ENCODE measurements around the gene PPIE.

The PPIE gene

DNA sequence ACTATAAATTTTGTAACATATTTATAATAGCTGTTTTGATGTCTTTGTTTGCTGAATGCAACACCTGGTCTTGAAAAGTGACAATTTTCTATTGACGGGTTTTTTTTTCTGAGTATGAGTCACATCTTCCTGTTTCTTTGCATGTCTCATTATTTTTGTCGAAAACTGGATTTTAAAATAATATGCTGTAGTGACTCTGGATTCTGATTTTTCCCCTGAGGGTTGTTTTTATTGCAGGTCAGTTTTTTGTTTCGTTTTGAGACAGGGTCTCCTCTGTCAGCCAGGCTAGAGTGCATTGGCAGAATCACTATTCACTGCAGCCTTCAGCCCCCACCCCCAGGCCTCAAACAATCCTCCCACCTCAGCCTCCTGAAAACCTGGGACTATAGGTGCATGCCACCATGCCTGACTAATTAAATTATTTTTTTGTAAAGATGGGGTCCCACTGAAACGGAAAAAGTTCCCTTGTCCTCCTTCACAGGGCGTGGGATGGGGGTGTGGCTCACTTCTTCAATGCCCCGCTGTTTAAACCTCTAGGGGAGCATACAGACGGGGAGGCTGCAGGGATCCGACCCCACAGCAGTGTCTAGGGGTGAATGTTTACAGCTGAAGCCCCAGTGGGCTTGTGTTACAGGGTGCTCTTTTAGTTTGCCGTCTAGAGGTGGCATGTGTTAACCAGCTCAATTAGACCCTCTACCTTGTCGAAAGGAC lies 11.3 kb upstream of the PPIE start:
- Histone ChIP-seq H3K4me2 (no peak overlapping the region), H3K4me1 (ENCODE audit: low read depth, poor library complexity, severe bottlenecking) (no peaks in the 10 kb centered on the region), H3K27ac (no peak overlapping the region), H3K4me3 (IDR thresholded peaks at IDR 0.05; ENCODE audit: insufficient read depth, low read depth, low read length) (no peak overlapping the region), H4K20me1 (ENCODE audit: insufficient read depth) (no peaks in the 10 kb centered on the region), H3K27me3 (ENCODE audit: insufficient read depth, low read depth) (no peaks in the 10 kb centered on the region), H3K9ac (no peak overlapping the region), H3K36me3 (ENCODE audit: insufficient read depth) (no peaks in the 10 kb centered on the region), H3K79me2 (ENCODE audit: insufficient read depth, low read depth) (no peaks in the 10 kb centered on the region), H2AFZ (ENCODE audit: low read depth) (no peak overlapping the region)
- TF ChIP-seq, protein P1, sequence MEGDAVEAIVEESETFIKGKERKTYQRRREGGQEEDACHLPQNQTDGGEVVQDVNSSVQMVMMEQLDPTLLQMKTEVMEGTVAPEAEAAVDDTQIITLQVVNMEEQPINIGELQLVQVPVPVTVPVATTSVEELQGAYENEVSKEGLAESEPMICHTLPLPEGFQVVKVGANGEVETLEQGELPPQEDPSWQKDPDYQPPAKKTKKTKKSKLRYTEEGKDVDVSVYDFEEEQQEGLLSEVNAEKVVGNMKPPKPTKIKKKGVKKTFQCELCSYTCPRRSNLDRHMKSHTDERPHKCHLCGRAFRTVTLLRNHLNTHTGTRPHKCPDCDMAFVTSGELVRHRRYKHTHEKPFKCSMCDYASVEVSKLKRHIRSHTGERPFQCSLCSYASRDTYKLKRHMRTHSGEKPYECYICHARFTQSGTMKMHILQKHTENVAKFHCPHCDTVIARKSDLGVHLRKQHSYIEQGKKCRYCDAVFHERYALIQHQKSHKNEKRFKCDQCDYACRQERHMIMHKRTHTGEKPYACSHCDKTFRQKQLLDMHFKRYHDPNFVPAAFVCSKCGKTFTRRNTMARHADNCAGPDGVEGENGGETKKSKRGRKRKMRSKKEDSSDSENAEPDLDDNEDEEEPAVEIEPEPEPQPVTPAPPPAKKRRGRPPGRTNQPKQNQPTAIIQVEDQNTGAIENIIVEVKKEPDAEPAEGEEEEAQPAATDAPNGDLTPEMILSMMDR (conservative IDR thresholded peaks at IDR 0.05; ENCODE audit: low read depth, low read length): no peak

DNA sequence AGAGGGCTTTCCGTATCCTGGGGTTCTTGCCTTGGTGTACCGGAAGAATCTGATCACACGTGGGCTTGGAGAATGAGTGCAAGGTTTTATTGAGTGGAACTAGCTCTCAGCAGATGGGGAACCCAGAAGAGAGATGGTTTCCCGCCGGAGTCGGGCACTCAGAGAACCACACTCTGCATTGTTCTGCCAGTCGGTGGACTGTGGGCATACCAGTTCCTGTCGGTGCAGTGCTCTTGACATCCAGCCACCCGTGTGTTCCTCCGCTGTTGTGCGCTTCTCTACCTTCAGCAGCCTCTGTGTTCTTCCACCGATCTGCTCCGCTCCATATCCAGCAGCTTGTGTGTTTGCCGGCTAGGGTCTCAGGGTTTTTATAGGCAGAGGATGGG lies 10.8 kb upstream of the PPIE start:
- H2AFZ ChIP-seq (ENCODE audit: low read depth): no peak overlapping the region
- H3K79me2 ChIP-seq (ENCODE audit: insufficient read depth, low read depth): no peaks in the 10 kb centered on the region
- H3K9ac ChIP-seq: no peak overlapping the region
- TF ChIP-seq, protein P1 (conservative IDR thresholded peaks at IDR 0.05; ENCODE audit: low read depth, low read length): no peak
- no peaks in the 10 kb centered on the region for H3K4me1 ChIP-seq (ENCODE audit: low read depth, poor library complexity, severe bottlenecking)
- H3K4me3 ChIP-seq (IDR thresholded peaks at IDR 0.05; ENCODE audit: insufficient read depth, low read depth, low read length): no peak overlapping the region
- no peak overlapping the region for H3K27ac ChIP-seq
- no peaks in the 10 kb centered on the region for H3K27me3 ChIP-seq (ENCODE audit: insufficient read depth, low read depth)
- no peaks in the 10 kb centered on the region for H3K36me3 ChIP-seq (ENCODE audit: insufficient read depth)
- H3K4me2 ChIP-seq: no peak overlapping the region
- no peaks in the 10 kb centered on the region for H4K20me1 ChIP-seq (ENCODE audit: insufficient read depth)

DNA sequence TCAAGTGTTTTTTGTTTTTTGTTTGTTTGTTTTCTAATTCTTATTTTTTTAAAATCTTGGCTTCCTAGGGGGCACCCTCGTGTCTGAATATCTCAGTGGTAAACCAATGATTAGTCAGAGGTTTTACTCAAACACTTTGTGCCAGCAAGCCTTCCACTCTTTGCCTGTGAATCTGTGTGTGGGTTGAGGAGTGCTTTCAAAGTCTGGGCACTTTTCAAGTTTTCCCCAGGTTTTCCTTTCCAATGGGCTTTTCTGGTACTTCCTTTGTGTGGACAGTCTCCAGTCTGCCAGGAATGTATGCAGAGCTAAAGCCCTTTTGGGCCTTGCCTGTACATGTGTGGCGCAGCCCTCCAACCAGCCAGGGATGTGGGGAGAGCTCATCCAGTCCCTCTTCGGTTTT lies 9.7 kb upstream of the PPIE start:
- Histone ChIP-seq H3K27ac (no peak overlapping the region), H4K20me1 (ENCODE audit: insufficient read depth) (no peaks in the 10 kb centered on the region), H3K4me1 (ENCODE audit: low read depth, poor library complexity, severe bottlenecking) (no peaks in the 10 kb centered on the region), H3K9ac (no peak overlapping the region), H3K4me2 (no peak overlapping the region), H3K4me3 (IDR thresholded peaks at IDR 0.05; ENCODE audit: insufficient read depth, low read depth, low read length) (no peak overlapping the region), H2AFZ (ENCODE audit: low read depth) (no peak overlapping the region), H3K36me3 (ENCODE audit: insufficient read depth) (no peaks in the 10 kb centered on the region), H3K79me2 (ENCODE audit: insufficient read depth, low read depth) (no peaks in the 10 kb centered on the region), H3K27me3 (ENCODE audit: insufficient read depth, low read depth) (no peaks in the 10 kb centered on the region)
- TF ChIP-seq, protein P1 (conservative IDR thresholded peaks at IDR 0.05; ENCODE audit: low read depth, low read length): no peak

DNA sequence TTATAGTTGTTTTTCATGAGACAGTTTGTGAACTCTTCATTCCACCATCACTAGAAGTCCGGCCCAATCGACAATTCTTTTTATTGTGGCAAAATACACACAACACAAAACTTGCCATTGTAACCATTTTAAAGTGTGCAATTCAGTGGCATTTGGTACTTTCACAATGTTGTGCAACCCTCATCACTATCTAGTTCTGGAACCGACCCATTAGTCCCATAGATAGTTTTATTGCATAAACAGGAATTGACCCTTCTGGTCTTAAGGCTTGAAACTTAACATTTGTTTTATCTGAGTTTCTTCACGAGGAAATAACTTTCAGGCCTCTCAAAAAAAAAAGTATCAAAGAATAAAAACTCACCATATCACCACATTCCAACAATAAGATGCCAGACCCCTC lies 8.8 kb upstream of the PPIE start:
- no peak overlapping the region for H2AFZ ChIP-seq (ENCODE audit: low read depth)
- H3K9ac ChIP-seq: no peak overlapping the region
- no peak overlapping the region for H3K27ac ChIP-seq
- TF ChIP-seq, protein P1 (conservative IDR thresholded peaks at IDR 0.05; ENCODE audit: low read depth, low read length): no peak
- no peaks in the 10 kb centered on the region for H4K20me1 ChIP-seq (ENCODE audit: insufficient read depth)
- no peak overlapping the region for H3K4me2 ChIP-seq
- no peaks in the 10 kb centered on the region for H3K79me2 ChIP-seq (ENCODE audit: insufficient read depth, low read depth)
- H3K4me1 ChIP-seq (ENCODE audit: low read depth, poor library complexity, severe bottlenecking): no peaks in the 10 kb centered on the region
- no peaks in the 10 kb centered on the region for H3K27me3 ChIP-seq (ENCODE audit: insufficient read depth, low read depth)
- no peaks in the 10 kb centered on the region for H3K36me3 ChIP-seq (ENCODE audit: insufficient read depth)
- no peak overlapping the region for H3K4me3 ChIP-seq (IDR thresholded peaks at IDR 0.05; ENCODE audit: insufficient read depth, low read depth, low read length)

Data from KMS-11 (cell line).